Lower leg skin (tissue), 4 donors: ENCODE data around the gene TMEM184A. TPM values are rescaled to one million over a fixed set of nuclear protein-coding genes. Genes with fewer than 3 reads are reported as not detected.

Source experiments
- DNase-seq, 2 donors: peaks; one replicate each; pipeline ENCODE4 v3.0.0-alpha.2; 2019; ENCODE audit warnings: low spot score in 2 of 2
- H3K4me3 ChIP-seq: fragments of 200-600 bp; sonication (generic); 2 replicates; pipeline ENCODE4 v1.5.1; 2017; ENCODE audit warnings: mild to moderate bottlenecking, low read depth; ENCODE audit not compliant: poor library complexity, severe bottlenecking
- CTCF ChIP-seq, 3 donors: fragments of 450-650 bp; IDR thresholded peaks; one replicate each; pipeline ENCODE4 v1.5.1; 2016; ENCODE audit warnings: antibody characterized with exemption in 3 of 3, mild to moderate bottlenecking in 3 of 3, moderate library complexity in 2 of 3
- POLR2A ChIP-seq, 2 donors: fragments of 450-650 bp; IDR thresholded peaks; one replicate each; pipeline ENCODE4 v1.6.1; 2016 to 2017; ENCODE audit warnings: antibody characterized with exemption in 2 of 2, mild to moderate bottlenecking in 1 of 2, moderate library complexity in 1 of 2
- WGBS, 2 donors: methylation state at CpG; one replicate each; pipeline ENCODE4 v1.1.5; 2018; 5-methylcytosine and 5-hydroxymethylcytosine counted together
- intact Hi-C: fragments of 100-400 bp; cut with DNase I; formaldehyde crosslinking; loops from one replicate; pipeline ENCODE4 v1.15.0; 2023; ENCODE audit warnings: low total_unique reads
- total RNA-seq, 4 donors: library from RNA; depleted of rRNA; stranded (reverse); fragments of >200 nt; gene quantifications; one replicate each; pipeline ENCODE4 v1.1.0, GENCODE V29; 2016

TMEM184A gene
- total RNA-seq, 4 donors from 2014 or later: 70.5 to 177 (median 119) TPM

DNA sequence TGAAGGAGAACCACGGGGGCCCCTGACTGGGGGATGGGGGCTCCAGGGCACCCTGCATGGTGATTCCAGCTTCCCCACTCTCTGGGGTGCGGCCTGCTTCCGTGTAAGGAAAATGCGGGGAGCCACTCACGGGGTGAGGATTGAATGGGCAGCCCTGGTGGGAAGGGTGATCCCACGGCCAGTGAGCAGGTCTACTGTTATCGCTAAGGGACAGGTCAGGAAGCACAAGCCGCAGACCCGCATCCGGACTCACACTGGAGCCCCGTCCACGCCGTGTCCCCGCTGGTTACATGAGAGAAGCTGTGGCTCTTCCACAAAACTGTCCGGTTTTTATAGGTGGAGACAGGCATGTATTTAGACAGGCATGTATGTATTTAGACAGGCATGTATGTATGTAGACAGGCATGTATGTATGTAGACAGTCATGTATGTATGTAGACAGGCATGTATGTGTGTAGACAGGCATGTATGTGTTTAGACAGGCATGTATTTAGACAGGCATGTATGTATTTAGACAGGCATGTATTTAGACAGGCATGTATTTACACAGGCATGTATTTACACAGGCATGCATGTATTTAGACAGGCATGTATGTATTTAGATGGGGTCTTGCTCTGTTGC lies 8.1 kb upstream of the TMEM184A start:
- DNase-seq: no peak
- H3K4me3 ChIP-seq: no peak overlapping the region
- WGBS, 2 donors: 79 to 87% methylated on average over 15 of the region's 15 CpGs
- intact Hi-C loops: no loop called here
- TF ChIP-seq CTCF (IDR thresholded peaks at IDR 0.05): no peak
- no peak for TF ChIP-seq POLR2A (IDR thresholded peaks at IDR 0.05)

DNA sequence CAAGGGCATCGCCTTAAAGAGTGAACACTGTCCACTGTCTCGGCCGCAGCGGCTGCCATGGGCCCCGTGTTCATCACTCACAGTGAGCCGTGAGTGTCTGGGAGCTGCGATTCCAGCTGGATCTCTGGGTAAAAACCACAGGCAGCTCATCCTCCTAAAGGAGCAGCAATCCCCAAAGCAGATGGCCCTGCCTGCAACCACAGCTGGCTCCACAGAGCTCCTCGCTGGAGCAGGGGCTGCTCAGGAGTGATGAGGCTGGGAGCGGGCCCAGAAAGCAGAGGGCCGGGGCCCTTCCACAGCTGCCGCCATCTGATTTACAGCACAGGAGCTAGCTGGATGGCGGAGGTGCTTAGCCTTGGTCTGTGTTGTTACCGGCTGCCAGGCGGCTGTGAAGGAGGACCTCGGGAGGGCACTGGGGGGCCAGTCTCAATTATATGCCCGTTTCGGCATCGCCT lies 6.6 kb upstream of the TMEM184A start:
- 85 to 88% methylated on average over 17 of the region's 18 CpGs for WGBS, 2 donors
- TF ChIP-seq CTCF (IDR thresholded peaks at IDR 0.05): no peak
- no peak for TF ChIP-seq POLR2A (IDR thresholded peaks at IDR 0.05)
- H3K4me3 ChIP-seq: no peak overlapping the region
- intact Hi-C loops: no loop called here
- no peak for DNase-seq

GRCh38 chr7:1562116-1562515 lies 6.1 kb upstream of the TMEM184A start:
- no peak overlapping the region for H3K4me3 ChIP-seq
- 61 to 64% methylated on average over 16 of the region's 16 CpGs for WGBS, 2 donors
- DNase-seq: no peak
- no peak for TF ChIP-seq CTCF (IDR thresholded peaks at IDR 0.05)
- no peak for TF ChIP-seq POLR2A (IDR thresholded peaks at IDR 0.05)
- intact Hi-C loops: no loop called here

GRCh38 chr7:1561036-1561940 lies 5.3 kb upstream of the TMEM184A start:
- 66 to 77% methylated on average over 27 to 34 of the region's 34 CpGs for WGBS, 2 donors
- intact Hi-C loops: no loop called here
- TF ChIP-seq CTCF (IDR thresholded peaks at IDR 0.05) (no peak), POLR2A (IDR thresholded peaks at IDR 0.05) (no peak)
- no peak overlapping the region for H3K4me3 ChIP-seq
- DNase-seq: no peak

DNA sequence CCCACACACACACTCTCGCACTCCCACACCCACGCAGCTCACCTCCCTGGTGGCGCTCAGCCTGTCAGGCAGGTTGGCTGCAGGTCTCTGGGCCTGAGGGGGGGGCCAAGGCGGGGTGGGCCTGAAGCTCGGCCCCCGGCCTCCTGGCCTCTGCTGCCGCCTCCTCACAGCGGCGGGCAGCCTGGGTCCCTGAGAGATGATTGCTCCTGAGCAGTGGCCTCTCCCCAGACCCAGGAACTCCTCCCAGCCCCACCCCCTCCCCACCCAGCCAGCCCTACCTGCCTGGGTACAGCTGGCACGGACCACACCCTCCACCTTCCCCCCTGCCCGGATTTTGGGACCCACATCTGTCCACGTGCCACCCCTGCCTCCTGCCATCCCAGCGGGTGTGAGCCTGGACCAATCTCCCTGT lies 4.6 kb upstream of the TMEM184A start:
- intact Hi-C loops: no loop called here
- WGBS, 2 donors: 45 to 74% methylated on average over 6 to 12 of the region's 13 CpGs
- DNase-seq: no peak
- TF ChIP-seq POLR2A (IDR thresholded peaks at IDR 0.05) (no peak), CTCF (IDR thresholded peaks at IDR 0.05) (no peak)
- H3K4me3 ChIP-seq: no peak overlapping the region
